HG03045 (cell line): ENCODE results near the gene SMDT1.

Experiments used
- ATAC-seq: cut with Tn5 transposase; IDR thresholded peaks from one replicate; pipeline ENCODE4 v1.9.1; 2021; ENCODE audit warnings: mild to moderate bottlenecking, moderate library complexity; ENCODE audit not compliant: unreplicated experiment

SMDT1 gene

DNA sequence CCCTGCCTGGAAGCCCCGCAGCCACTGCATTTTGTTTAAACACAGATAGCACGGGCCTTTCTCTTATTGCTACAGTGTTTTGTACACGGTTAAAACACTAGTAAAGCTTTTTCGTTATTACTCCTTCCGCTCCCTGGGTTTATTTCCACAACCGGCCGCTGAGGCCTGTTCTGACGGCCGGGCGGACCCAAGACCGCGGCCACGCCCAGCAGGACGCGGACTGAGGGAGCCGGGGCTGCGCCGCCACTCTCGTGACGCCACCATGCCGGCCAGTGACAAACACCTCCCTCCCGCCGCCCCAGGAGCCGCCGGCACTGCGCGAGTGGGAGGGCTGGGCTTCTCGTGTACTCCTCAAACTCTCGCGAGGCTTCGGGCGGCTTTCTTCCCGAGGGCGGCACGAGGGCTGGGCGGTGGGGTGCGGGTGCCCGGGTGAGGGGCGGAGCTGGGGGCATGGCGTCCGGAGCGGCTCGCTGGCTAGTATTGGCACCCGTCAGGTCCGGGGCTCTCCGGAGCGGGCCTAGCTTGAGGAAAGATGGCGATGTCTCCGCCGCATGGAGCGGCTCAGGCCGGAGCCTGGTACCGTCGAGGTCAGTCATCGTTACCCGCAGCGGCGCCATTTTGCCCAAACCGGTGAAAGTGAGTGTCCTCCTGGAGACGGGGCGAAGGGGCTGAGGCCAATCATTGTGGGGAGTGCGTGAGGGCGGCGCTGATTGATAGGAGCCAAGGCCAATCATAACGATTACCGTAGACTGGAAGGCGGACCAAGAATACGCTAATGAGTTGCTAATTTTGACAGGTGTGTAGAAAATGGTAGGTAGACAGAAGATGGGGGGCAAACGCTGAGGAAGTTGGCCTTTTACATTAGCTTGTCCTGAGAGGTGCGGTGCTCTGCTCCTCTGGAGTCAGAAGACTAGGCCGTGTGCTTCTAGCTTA, at the start of gene SMDT1:
Gene SMDT1 (plus strand): TSS at position 382 of the 933 bp plus-strand sequence. CDS start 69 bp downstream, at position 451.
- peak; percentile 82 for ATAC-seq

- no peak for ATAC-seq
Observed at GRCh38 chr22:42033263-42034181, 46.0 kb upstream of the SMDT1 start.

DNA sequence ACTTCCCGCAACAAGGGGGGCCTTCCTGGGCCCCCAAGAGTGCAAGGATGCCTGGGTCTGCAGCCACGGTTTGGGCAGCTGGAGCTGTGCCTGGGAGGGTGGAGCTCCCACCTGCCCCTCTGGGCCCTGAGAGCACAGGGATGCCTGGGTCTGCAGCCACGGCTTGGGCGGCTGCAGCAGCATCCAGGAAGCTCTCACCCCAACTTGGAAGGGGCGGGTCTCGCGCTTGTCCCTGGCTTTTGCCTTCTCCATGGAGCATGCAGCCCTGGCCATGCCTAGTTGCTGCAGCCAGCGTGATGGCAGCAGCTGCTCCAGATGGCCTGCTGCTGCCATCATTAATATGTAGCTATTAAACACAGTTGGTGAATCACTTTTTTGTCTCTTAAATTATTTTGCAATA, 44.2 kb upstream of the SMDT1 start:
- no peak for ATAC-seq

DNA sequence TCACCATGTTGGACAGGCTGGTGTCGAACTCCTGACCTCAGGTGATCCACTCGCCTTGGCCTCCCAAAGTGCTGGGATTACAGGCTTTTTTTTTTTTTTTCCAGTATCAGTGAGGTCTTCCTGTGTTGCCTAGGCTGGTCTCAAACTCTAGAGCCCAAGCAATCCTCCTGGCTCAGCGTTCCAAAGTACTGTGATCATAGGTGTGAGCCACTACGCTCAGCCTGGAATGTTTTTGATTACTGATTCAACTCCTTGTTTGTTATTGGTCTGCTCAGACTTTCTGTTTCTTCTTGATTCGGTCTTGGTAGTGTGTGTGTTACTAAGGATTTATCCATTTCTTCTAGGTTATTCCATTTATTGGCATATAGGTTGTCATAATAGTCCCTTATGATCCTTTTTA, 40.2 kb upstream of the SMDT1 start:
- no peak for ATAC-seq

DNA sequence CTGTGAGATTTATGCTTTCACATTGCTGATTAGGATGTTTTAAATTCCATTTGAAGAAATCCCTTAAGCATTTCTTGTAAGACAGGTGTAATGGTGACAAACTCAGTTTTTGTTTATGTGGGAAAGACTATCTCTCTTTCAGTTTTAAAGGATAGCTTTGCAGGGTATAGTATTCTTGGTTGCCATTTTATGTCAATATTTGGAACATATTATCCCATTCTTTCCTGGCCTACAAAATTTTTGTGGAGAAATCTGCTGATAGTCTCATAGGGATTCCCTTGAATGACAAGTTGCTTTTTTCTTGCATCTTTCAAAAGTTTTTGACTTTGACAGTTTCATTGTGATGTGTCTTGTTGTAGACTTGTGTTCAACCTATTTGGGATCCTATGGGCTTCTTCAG, 37.7 kb upstream of the SMDT1 start:
- no peak for ATAC-seq

DNA sequence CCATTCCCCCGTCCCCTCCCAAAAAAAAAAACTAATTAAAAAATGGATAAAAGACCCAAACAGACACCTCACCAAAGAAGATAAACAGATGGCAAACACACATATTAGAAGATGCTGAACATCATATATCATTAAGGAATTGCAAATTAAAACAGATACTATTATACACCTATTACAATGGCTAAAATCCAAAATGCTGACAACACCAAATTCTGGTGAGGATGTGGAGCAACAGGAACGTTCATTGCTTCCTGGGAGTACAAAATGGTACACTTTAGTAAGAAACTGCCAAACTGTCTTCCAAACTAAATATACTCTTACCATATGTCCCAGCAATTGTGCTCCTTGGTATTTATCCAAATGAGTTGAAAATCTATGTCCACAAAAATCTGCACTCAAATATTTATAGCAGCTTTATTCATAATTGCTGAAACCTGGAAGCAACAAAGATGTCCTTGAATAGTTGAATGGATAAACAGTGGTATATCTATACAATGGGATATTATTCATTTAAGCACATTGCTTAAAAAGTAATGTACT, 28.8 kb upstream of the SMDT1 start:
- ATAC-seq = no peak

DNA sequence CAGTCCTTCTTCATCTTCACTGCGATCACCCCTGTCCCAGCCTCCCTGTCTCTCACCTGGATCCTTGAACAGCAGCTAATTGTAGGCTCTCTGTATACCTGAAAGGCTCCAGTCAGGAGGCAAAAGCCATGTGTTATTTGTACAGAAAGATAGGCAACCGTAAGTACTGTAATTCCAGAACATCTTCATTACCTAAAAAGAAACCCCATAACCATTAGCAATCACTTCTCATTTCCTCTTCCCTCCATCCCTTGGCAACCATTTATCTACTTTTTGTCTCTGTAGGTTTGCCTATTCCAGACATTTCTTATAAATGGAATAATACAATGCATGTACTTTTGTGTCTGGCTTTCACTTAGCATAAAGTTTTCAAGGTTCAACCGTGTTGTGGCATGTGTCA, 26.7 kb upstream of the SMDT1 start:
- no peak for ATAC-seq

DNA sequence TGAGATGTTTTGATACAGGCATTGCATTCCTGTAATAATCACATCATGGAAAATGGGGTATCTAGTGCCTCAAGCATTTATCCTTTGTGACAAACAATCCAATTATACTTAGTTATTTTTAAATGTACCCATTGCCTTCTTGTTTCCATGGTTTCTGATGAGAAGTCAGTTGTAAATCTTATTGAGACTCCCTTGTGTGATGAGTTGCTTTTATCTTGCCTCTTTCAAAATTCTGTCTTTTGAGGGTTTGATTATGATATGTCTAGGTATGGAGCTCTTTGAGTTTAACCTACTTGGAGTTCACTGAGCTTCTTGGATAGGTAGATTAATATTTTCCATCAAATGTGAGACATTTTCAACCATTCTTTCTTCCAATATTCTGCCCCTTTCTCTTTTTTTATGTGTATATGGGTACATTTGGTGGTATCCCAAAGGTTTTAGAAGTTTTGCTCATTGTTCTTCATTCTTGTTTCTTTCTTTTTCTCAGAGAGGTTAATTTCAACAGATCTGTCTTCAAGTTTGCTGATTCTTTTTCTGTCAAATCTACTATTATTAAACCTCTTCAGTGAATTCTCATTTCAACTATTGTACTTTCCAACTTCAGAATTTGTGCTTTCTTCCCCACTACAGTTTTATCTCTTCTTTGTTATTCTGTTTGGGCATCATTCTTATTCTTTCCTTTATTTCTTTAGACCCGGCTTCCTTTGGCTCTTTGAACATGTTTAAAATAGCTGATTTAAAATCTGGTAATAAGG, 22.6 kb upstream of the SMDT1 start:
- no peak for ATAC-seq

GRCh38 chr22:42060489-42060888, 19.0 kb upstream of the SMDT1 start:
- ATAC-seq = no peak

DNA sequence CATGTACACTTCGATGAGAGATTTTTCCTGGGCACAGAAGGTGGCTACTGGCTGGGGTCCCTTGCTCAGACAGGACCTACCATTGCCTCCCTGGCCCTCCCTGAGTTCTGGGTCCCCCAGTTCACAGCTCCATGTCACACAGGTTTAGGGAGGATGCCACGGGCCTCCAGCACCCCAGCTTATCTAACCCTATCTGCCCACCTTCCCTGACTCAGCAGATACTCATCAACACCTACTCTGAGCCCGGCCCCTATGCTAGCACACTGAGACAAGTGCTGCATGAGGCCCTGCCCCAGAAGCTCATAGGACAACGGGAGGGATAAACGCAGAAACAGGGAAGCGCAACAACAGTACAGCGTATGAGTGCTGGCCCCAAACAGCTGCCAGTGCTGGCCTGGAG, 18.5 kb upstream of the SMDT1 start:
- no peak for ATAC-seq

GRCh38 chr22:42062506-42063170, 16.9 kb upstream of the SMDT1 start:
- no peak for ATAC-seq

DNA sequence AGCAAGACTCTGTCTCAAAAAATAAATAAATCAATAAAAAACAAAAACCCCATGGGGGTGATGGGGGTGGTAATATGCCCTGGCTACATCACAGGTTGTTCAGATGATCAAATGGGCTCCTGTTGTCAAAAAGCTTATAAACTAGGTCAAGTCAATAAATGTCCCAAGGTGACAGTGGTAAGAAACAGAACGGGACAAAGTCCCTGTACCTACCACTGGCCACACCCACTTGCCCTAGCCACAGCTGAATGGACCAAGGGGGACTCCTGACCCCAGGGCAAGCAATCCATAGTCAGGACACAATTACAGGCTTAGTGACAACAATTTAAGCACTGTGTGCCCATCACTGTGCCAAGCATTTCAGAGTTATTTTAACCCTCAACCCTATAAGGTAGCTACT, 14.9 kb upstream of the SMDT1 start:
- ATAC-seq = no peak

- ATAC-seq = no peak
Observed at GRCh38 chr22:42065438-42066125, 13.9 kb upstream of the SMDT1 start.

GRCh38 chr22:42066126-42066761, 13.3 kb upstream of the SMDT1 start:
- ATAC-seq = no peak

- no peak for ATAC-seq
Observed at GRCh38 chr22:42066937-42067336, 12.6 kb upstream of the SMDT1 start.

GRCh38 chr22:42067671-42068251, 11.7 kb upstream of the SMDT1 start:
- ATAC-seq = no peak

GRCh38 chr22:42068291-42068690, 11.2 kb upstream of the SMDT1 start:
- no peak for ATAC-seq

- peak; percentile 15 for ATAC-seq
Observed at GRCh38 chr22:42069801-42070516, 9.5 kb upstream of the SMDT1 start.
